Bronchial epithelial cell (primary cell): ENCODE results near the gene MAVS. TPM values are rescaled to one million over a fixed set of nuclear protein-coding genes. Genes with fewer than 3 reads are reported as not detected.
A peak's percentile ranks its signal among the peaks of the same experiment; 100 is the strongest.

Experiments used
- DNase-seq: peaks from one replicate; pipeline ENCODE4 v3.0.0-alpha.2; 2010; ENCODE audit warnings: low read depth
- FAIRE-seq: peaks from 2 replicates; lab custom pipeline; 2011; peaks lifted over from hg19 to GRCh38; lab: Jason Lieb, UNC
- H3K27me3 ChIP-seq: 2 replicates; pipeline ENCODE4 v1.5.1; 2011; ENCODE audit warnings: low read length; ENCODE audit not compliant: control insufficient read depth, insufficient read depth
- H3K36me3 ChIP-seq: 2 replicates; pipeline ENCODE4 v1.5.1; 2011; ENCODE audit warnings: low read length; ENCODE audit not compliant: control insufficient read depth, insufficient read depth
- H3K4me3 ChIP-seq: 2 replicates; pipeline ENCODE4 v1.5.1; 2011; ENCODE audit warnings: mild to moderate bottlenecking, low read depth, low read length, control low read depth
- total RNA-seq: library from RNA; depleted of rRNA; stranded (reverse); fragments of >200 nt; gene quantifications from 2 replicates; pipeline ENCODE4 v1.2.1, GENCODE V29; 2014
- TF ChIP-seq, protein P1 (sequence below): IDR thresholded peaks from 2 replicates; pipeline ENCODE4 v1.5.1; 2011; ENCODE audit warnings: mild to moderate bottlenecking, moderate library complexity, low read length, control low read depth, inconsistent platforms; ENCODE audit not compliant: insufficient read depth, severe bottlenecking

Gene MAVS
- total RNA-seq, 1 donor from 2014 or later = 9.7 TPM

DNA sequence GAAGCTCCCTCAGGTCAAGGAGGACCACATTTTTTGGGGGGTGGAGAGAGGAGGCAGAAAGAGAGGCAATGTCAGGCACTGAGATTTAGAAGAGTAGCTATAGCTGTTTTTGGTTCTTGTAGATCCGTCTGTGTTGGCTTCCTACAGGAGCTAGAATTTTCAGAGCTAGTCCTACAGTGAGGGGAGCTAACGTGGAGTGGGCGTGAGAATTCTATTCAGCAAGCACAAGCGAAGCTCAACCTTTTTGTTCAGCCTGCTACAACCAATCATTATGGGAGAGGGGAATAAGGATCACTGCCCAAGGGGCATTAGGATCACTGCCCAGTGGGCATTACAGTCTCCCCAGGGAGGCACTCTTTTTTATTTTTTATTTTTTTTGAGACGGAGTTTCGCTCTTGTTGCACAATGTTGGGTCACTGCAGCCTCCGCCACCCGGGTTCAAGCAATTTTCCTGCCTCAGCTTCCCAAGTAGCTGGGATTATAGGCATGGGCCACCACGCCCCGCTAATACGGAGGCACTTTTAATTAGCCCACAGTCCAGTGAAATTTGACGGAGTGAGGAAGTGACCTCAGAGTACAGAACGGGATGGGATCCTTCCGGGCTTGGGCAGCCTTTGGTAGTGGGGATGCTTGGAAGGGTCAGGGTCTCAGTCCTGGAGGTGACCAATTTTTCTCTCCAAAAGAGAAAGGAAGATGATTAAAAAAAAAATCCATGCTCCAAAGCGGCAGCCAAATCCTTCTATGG is 41.4 kb downstream of the MAVS start:
- H3K36me3 ChIP-seq = peaks cover 1% of the 10 kb centered on the region
- TF ChIP-seq, protein P1, sequence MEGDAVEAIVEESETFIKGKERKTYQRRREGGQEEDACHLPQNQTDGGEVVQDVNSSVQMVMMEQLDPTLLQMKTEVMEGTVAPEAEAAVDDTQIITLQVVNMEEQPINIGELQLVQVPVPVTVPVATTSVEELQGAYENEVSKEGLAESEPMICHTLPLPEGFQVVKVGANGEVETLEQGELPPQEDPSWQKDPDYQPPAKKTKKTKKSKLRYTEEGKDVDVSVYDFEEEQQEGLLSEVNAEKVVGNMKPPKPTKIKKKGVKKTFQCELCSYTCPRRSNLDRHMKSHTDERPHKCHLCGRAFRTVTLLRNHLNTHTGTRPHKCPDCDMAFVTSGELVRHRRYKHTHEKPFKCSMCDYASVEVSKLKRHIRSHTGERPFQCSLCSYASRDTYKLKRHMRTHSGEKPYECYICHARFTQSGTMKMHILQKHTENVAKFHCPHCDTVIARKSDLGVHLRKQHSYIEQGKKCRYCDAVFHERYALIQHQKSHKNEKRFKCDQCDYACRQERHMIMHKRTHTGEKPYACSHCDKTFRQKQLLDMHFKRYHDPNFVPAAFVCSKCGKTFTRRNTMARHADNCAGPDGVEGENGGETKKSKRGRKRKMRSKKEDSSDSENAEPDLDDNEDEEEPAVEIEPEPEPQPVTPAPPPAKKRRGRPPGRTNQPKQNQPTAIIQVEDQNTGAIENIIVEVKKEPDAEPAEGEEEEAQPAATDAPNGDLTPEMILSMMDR = no peak
- no peak for FAIRE-seq
- DNase-seq = no peak
- H3K27me3 ChIP-seq = no peaks in the 10 kb centered on the region
- H3K4me3 ChIP-seq = peak overlapping the region; percentile 79

DNA sequence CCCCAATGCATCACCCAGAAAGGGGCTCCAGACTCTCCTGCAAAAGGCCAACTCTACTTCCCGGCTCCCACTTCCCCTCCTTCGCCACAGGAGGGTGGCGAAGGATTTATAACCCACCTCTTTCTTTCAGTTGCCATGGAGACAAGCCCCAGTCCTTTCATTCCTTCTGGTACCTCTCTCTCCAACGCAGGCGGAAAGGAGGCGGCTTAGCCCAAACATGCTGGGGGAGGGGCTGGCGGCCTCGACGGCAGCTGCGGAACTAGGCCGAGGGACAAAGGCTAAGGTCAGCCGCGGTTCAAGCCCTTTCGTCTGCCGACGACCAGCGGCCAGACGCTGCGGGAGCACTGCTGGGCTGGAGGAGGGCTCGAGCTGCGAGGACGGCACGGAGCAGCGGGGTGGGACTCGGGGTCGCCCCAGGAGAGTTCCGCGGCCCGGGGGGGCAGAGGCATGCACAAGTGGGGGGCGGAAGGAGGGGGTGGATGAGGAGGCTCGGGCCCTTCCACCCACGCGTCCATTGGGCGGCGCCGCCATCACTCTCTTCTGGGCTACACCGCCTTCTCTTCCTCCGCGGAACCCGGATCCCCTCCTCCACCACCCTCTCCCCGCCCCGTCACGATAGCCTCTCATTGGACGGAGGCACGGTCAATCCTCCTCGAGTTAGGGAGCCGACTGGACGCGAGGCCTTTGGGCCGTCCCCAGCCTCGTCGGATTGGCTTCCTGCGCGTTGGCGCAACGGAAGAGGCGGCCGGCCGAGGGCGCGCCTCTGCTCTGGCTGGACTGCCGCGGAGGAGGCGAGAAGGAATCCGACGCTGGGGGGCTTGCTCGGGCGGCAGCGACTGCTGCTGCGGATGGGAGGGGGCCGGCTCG is 42.2 kb downstream of the MAVS start, which contains the start of gene PANK2:
Gene PANK2, plus strand, starts transcription at position 766 of the 867 bp plus-strand sequence.
- Histone ChIP-seq H3K36me3 (peaks cover 1% of the 10 kb centered on the region), H3K4me3 (peak within 1 kb of the TSS; percentile 79), H3K27me3 (no peaks in the 10 kb centered on the region)
- TF ChIP-seq, protein P1 = peak; percentile 17
- DNase-seq (peak; percentile 94), FAIRE-seq (no peak)

DNA sequence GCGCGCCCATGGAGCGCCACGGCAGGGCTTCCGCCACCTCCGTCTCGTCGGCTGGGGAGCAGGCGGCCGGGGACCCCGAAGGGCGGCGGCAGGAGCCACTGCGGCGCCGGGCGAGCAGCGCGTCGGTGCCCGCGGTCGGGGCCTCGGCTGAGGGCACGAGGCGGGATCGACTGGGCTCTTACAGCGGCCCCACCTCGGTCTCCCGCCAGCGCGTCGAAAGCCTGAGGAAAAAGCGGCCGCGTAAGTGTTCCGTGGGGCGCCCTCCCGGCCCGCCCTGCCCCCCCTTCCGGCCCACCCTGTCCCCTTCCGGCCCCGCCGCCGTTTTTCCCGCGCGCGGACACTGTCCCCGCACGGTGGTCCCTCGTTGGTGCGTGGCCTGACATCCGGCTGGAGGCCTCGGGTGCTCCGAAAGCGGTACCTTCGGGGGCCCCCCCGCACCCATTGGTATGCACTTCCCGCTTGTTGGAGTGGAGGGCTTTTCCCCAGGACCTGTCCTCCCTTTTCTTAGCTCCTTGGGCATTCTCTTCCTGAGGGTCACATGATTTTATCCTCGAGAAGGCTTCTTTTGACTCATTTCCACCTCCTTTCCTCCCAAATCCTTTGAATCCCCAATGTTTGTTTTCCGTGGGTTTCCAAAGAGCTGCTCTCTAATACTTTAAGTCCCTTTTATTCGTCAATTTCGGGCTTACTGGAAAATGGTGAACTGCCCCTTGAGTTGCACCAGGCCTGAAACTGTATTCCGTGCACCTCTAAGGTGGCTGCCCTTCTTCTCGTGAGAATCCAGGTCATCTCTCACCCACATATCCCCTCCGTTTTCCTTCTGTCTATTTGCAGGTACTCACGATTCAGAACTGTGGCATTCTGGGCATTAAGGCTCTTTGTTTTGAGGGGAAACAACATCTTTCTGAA is 43.1 kb downstream of the MAVS start:
- FAIRE-seq (no peak), DNase-seq (peak; percentile 27)
- peaks cover under 1% of the 10 kb centered on the region for H3K36me3 ChIP-seq
- TF ChIP-seq, protein P1 = no peak
- peak overlapping the region; percentile 79 for H3K4me3 ChIP-seq
- H3K27me3 ChIP-seq = no peaks in the 10 kb centered on the region

DNA sequence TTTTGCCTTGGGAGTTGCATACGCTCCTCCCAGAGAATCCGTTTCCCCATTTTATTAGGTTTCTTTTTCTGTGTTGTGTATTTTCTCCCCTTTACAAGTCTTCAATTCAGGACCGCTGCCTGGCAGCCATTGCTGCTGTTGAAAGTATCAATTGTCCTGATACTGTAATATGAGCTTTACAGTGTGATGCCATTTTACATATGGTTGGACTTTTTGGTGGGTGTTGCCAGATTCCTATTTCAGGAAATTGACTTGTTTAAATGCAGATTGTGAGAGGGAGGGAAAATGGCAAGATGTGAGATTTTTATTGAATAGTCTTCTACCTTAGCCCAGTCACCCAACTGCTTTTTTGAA is 43.7 kb downstream of the MAVS start:
- Histone ChIP-seq H3K4me3 (peak overlapping the region; percentile 79), H3K27me3 (no peaks in the 10 kb centered on the region), H3K36me3 (no peaks in the 10 kb centered on the region)
- DNase-seq = peak; percentile 26
- TF ChIP-seq, protein P1 = no peak
- FAIRE-seq = no peak
